GM21515 (cell line): ENCODE data around the gene ST3GAL3.
"Not testable (repeated sequence)": the region's sequence is repeated elsewhere in the genome, so short reads cannot be mapped to it uniquely, and the experiment has no call there.

Experiments
- ATAC-seq: cut with Tn5 transposase; IDR thresholded peaks from one replicate; pipeline ENCODE4 v1.9.1; 2021; ENCODE audit not compliant: unreplicated experiment

The ST3GAL3 gene

GRCh38 chr1:43699281-43699680 lies 8.1 kb upstream of the ST3GAL3 start:
- no peak for ATAC-seq

- no peak for ATAC-seq
These were observed 3.5 kb upstream of the ST3GAL3 start for GRCh38 chr1:43703836-43704235.

GRCh38 chr1:43704838-43705237 lies 2.5 kb upstream of the ST3GAL3 start:
- no peak for ATAC-seq

- ATAC-seq, result no peak
These were observed 2.0 kb upstream of the ST3GAL3 start for GRCh38 chr1:43705334-43705733.

GRCh38 chr1:43705982-43706597 lies 1.2 kb upstream of the ST3GAL3 start:
- ATAC-seq, result no peak

- no peak for ATAC-seq
These were observed 642 bp upstream of the ST3GAL3 start for GRCh38 chr1:43706598-43707189.

GRCh38 chr1:43708002-43708410 lies 670 bp downstream of the ST3GAL3 start:
- ATAC-seq, result no peak

- no peak for ATAC-seq
These were observed 3.7 kb downstream of the ST3GAL3 start for GRCh38 chr1:43711049-43711448.

GRCh38 chr1:43711524-43712386 lies 4.4 kb downstream of the ST3GAL3 start:
- ATAC-seq, result no peak

- no peak for ATAC-seq
These were observed 9.4 kb downstream of the ST3GAL3 start for GRCh38 chr1:43716559-43717281.

GRCh38 chr1:43719063-43719462 lies 11.7 kb downstream of the ST3GAL3 start:
- ATAC-seq, result no peak

- ATAC-seq, result not testable (repeated sequence)
These were observed 12.5 kb downstream of the ST3GAL3 start for GRCh38 chr1:43719670-43720419.

- no peak for ATAC-seq
These were observed 15.5 kb downstream of the ST3GAL3 start for GRCh38 chr1:43722810-43723209.

- ATAC-seq, result no peak
These were observed 22.6 kb downstream of the ST3GAL3 start for GRCh38 chr1:43729816-43730463.

GRCh38 chr1:43731867-43732531 lies 24.7 kb downstream of the ST3GAL3 start:
- ATAC-seq, result no peak

GRCh38 chr1:43736819-43737218 lies 29.5 kb downstream of the ST3GAL3 start:
- no peak for ATAC-seq

- ATAC-seq, result no peak
These were observed 34.7 kb downstream of the ST3GAL3 start for GRCh38 chr1:43742026-43742425.

- no peak for ATAC-seq
These were observed 35.9 kb downstream of the ST3GAL3 start for GRCh38 chr1:43743206-43743605.

GRCh38 chr1:43747736-43748135 lies 40.4 kb downstream of the ST3GAL3 start:
- no peak for ATAC-seq

- ATAC-seq, result no peak
These were observed 42.7 kb downstream of the ST3GAL3 start for GRCh38 chr1:43750083-43750482.
